Vagina (tissue), 2 donors: ENCODE data around the gene SIPA1.

Experiments used
- CTCF ChIP-seq, 3 experiments: fragments of 450-650 bp in 2 of 3; fragments of 200-600 bp in 1 of 3; sonication (generic) in 1 of 3; IDR thresholded peaks; one replicate each; pipeline ENCODE4 v1.5.1; 2017 to 2019; ENCODE audit warnings: antibody characterized with exemption in 3 of 3, mild to moderate bottlenecking in 2 of 3, moderate library complexity in 2 of 3
- POLR2A ChIP-seq, 2 donors: fragments of 450-650 bp; IDR thresholded peaks; one replicate each; pipeline ENCODE4 v1.6.1; 2017; ENCODE audit warnings: antibody characterized with exemption in 2 of 2, mild to moderate bottlenecking in 2 of 2, moderate library complexity in 2 of 2

- TF ChIP-seq POLR2A (IDR thresholded peaks at IDR 0.05) (no peak), CTCF (IDR thresholded peaks at IDR 0.05) (no peak)
Observed at GRCh38 chr11:65612691-65613090, 25.2 kb upstream of the SIPA1 start.
